GM15510 (cell line): ENCODE results near the gene ELOVL3.

Source experiments
- POLR2A ChIP-seq: IDR thresholded peaks from 3 replicates; pipeline ENCODE4 v1.6.1; 2011; ENCODE audit warnings: borderline replicate concordance; ENCODE audit not compliant: insufficient read length; ENCODE audit errors: extremely low read depth

The ELOVL3 gene, protein sequence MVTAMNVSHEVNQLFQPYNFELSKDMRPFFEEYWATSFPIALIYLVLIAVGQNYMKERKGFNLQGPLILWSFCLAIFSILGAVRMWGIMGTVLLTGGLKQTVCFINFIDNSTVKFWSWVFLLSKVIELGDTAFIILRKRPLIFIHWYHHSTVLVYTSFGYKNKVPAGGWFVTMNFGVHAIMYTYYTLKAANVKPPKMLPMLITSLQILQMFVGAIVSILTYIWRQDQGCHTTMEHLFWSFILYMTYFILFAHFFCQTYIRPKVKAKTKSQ

DNA sequence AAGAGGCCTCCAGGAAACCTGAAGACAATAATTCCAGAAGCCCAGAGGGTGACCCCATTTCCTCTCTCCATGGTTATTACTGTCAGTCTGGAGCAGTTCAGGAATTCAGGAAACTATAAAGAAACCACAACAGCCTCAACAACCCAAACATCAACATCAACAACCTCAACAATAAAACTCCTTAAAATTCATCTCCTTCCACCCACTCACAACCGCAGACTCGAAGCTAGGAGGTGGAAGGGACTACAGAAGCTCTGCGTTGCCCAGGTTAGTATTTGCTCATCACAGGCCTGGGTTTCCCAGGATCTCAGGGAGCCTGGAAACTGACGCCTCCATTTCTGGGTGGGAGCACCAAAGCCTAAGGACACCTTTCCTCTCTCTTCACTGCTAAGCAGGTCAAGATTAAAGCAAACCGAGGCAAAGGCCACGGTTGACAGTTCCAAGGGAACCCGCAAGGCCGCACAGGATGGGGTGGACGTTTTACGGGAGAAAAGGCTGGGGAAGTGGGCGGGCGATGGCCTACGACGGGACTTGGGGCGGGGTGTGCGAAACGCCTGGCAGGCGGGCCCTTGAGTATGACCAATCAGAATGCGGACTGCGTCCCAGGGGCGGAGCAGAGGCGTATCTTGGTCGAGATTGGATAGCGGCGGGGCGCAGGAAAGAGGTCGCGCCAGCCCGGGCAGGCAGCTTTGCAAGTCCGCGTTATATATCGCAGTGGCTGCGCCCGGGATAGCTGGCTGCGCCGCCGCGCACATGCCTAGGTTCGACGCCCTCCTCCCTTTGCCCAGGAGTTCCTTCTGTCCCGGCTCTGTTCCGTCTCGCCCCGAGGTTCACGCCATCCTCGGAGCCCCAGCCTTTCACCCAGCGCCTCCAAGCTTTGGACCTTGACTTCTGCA, at the start of gene ELOVL3:
Gene ELOVL3, plus strand, starts transcription at position 654 of the 896 bp plus-strand sequence. CDS start 250 bp downstream, outside the sequence.
- no peak for TF ChIP-seq POLR2A

DNA sequence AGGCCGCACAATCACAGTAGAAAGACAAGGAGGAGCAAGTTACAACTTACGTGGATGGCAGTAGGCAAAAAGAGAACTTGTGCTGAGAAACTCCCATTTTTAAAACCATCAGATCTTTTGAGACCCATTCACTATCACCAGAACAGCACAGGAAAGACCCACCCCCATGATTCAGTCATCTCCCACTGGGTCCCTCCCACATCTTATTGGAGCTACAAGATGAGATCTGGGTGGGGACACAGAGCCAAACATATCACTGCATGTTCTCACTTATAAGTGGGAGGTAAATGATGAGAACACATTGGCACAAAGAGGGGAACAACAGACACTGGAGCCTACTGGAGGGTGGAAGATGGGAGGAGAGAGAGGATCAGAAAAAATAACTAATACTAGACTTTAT, 41.5 kb upstream of the ELOVL3 start:
- no peak for TF ChIP-seq POLR2A

DNA sequence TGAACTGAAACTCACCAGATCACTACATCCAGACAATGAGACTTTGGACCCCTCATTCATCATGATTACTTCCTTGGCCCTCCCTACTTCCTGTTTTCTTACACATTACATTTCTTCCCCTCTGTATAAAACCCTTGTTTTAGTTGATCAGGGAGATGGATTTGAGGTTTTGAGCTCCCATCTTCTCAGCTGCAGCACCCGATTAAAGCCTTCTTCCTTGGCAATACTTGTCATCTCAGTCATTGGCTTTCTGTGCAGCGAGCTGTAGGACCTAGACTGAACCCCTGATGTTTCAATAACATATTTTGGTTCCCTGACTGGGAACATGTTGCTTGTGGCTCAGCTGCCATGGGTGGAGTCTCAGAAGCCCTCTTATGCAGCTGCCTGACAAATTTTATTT, 40.8 kb upstream of the ELOVL3 start:
- TF ChIP-seq POLR2A, result no peak

DNA sequence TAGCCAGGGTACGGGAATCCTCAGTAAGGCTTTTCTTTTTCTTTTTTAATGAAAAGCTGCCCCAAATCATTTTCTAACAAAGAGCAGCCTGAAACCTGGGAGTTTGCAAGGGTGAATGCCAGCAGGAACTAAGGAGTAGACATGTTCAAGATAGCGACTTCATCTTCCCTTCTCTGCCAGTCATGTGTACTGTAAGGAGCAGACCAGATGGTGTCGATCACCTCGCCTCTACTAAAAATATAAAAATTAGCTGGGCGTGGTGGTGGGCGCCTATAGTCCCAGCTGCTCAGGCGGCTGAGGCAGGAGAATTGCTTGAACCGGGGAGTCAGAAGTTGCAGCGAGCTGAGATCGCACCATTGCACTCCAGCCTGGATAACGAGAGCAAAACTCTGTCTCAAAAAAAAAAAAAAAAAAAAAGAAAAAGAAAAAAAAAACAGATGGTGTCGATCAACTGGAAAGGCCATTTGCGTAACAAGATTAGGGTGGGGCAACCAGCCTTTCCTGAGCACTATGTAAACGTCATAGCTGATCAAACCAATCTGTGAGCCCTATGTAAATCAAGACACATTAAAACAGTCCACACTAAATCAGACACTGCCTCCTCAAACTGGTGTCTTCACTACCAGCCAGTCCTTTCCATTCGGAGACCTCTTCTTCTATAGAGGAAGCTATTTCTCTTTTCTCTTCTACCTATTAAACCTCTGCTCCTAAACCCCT, 40.1 kb upstream of the ELOVL3 start:
- no peak for TF ChIP-seq POLR2A

- no peak for TF ChIP-seq POLR2A
Observed at GRCh38 chr10:102188298-102188940, 37.7 kb upstream of the ELOVL3 start.

- TF ChIP-seq POLR2A, result no peak
Observed at GRCh38 chr10:102191956-102192355, 34.1 kb upstream of the ELOVL3 start.

- TF ChIP-seq POLR2A, result no peak
Observed at GRCh38 chr10:102195296-102195870, 30.7 kb upstream of the ELOVL3 start.

GRCh38 chr10:102196893-102197292, 29.2 kb upstream of the ELOVL3 start:
- no peak for TF ChIP-seq POLR2A

GRCh38 chr10:102198027-102198426, 28.1 kb upstream of the ELOVL3 start:
- TF ChIP-seq POLR2A, result no peak

DNA sequence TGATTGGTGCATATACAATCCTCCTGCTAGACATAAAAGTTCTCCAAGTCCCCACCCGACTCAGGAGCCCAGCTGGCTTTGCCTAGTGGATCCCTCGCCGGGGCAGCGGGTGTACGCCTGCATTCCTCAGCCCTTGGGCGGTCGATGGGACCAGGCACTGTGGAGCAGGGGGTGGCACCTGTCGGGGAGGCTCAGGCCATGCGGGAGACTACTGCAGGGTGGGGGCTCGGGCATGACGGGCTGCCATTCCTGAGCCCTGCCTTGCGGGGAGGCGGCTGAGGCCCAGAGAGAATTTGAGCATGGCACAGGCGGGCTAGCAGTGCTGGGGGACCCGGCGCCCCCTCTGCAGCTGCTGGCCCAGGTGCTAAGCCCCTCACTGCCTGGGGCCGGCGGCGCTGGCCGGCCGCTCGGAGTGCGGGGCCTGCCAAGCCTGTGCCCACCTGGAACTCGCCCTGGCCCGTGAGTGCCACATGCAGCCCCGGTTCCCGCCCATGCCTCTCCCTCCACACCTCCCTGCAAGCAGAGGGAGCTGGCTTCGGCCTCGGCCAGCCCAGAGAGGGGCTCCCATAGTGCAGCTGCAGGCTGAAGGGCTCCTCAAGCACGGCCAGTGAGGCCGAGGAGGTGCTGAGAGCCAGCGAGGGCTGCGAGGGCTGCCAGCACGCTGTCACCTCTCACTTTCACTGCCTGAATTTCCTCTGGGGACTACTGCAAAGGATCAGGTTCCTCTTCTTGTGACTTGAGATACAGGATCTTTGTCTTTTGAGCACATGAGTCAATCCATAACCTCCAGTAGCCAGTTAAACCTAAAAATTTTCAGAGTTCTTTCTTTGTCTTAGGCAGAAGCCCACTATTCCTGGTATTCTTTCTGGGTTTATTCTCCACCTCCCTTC, 25.1 kb upstream of the ELOVL3 start:
- TF ChIP-seq POLR2A, result no peak

DNA sequence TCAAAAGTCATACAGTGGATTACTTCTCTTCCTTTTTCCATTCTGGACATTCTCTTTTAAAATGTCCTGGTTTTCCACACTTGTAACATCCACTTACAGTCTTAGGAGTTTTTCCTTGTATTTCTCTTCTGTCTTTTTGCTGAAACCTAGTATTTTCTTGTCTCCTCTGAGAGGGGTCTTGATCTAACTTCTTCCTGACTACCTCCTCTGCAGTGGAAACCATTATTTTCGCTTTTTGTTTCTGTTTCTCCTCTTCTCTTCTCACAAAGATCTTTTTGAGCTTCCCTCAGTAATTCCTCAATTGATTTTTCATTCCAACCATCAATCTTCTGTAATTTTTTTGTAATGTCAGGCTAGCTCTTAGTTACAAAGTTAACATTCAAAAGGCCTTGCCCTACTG, 23.7 kb upstream of the ELOVL3 start:
- no peak for TF ChIP-seq POLR2A

DNA sequence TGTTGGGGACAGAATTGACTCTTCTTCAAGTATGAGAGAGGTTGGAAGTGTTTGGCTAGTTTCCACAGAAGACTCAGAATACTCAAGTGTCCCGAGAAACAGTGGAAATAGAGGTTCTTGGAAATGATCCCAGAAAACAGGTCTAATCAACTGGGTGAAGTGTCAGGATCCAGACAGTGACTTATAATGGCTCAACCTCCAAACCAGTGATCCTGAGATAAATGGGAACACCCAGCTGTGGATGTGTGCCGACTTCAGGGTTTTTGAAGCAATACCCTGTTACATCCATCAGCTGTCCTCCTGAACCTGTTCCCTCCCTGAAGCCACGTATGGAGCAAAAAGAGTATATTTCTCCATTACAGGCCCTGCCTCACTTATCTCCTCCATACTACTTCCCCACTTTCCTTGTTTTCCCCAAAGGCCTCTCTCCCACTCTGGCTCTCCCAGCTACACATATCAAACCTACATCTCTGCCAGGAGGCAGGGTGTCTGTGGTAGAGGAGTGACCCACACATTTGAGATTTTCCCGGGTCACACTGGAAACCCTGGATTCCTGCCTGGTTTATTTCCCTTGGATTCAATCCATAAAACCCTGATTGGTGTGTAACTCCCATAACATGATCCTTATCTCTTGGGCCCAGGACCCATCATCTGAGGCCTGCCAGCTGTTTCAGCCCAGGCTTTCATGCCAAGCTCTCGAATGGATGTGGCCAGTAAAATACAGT, 17.6 kb upstream of the ELOVL3 start:
- TF ChIP-seq POLR2A, result no peak
